ENCODE data around the gene STAB2.

DNA sequence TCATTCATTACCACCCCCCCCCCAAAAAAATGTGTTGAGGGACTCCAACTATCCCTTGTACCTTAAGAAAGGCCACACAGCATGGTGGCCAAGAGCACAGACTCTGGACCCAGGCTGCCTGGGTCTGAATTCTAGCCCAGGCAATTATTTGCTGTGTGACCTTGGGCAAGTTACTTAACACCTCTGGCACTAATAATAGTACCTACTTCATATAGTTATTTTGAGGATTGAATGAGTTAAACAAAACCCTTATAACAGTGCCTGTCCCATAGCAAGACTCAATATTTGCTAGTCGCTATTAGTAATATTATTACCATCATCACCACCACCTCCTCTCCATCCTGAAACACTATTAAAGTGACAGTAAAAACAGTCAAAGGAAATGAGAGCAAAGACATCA is 216.8 kb downstream of the STAB2 start:
- TF ChIP-seq, protein P1, sequence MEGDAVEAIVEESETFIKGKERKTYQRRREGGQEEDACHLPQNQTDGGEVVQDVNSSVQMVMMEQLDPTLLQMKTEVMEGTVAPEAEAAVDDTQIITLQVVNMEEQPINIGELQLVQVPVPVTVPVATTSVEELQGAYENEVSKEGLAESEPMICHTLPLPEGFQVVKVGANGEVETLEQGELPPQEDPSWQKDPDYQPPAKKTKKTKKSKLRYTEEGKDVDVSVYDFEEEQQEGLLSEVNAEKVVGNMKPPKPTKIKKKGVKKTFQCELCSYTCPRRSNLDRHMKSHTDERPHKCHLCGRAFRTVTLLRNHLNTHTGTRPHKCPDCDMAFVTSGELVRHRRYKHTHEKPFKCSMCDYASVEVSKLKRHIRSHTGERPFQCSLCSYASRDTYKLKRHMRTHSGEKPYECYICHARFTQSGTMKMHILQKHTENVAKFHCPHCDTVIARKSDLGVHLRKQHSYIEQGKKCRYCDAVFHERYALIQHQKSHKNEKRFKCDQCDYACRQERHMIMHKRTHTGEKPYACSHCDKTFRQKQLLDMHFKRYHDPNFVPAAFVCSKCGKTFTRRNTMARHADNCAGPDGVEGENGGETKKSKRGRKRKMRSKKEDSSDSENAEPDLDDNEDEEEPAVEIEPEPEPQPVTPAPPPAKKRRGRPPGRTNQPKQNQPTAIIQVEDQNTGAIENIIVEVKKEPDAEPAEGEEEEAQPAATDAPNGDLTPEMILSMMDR (IDR thresholded peaks at IDR 0.05 in 4 of 5, conservative IDR thresholded peaks at IDR 0.05 in 1 of 5): no peak
- TF ChIP-seq POLR2A (IDR thresholded peaks at IDR 0.05): no peak

Data from gastrocnemius medialis (tissue), 4 donors.